ENCODE results near the gene UBAC1. TPM values are rescaled to one million over a fixed set of nuclear protein-coding genes. Genes with fewer than 3 reads are reported as not detected.
"Not testable (repeated sequence)": the region's sequence is repeated elsewhere in the genome, so short reads cannot be mapped to it uniquely, and the experiment has no call there.

Gene UBAC1
- total RNA-seq, 1 donor: 23.0 TPM

GRCh38 chr9:135971892-135972291 lies 10.7 kb upstream of the UBAC1 start:
- no peak for DNase-seq (ENCODE audit: low read depth)
- H3K4me3 ChIP-seq (ENCODE audit: low read depth, low read length): no peak overlapping the region
- no peak for TF ChIP-seq CTCF (IDR thresholded peaks at IDR 0.05; ENCODE audit: insufficient read depth, low read length)

GRCh38 chr9:135971111-135971766 lies 10.1 kb upstream of the UBAC1 start:
- no peak overlapping the region for H3K4me3 ChIP-seq (ENCODE audit: low read depth, low read length)
- no peak for DNase-seq (ENCODE audit: low read depth)
- TF ChIP-seq CTCF (IDR thresholded peaks at IDR 0.05; ENCODE audit: insufficient read depth, low read length): no peak

- no peak for TF ChIP-seq CTCF (IDR thresholded peaks at IDR 0.05; ENCODE audit: insufficient read depth, low read length)
- H3K4me3 ChIP-seq (ENCODE audit: low read depth, low read length): no peak overlapping the region
- DNase-seq (ENCODE audit: low read depth): no peak
Measured at GRCh38 chr9:135970128-135970815, 9.1 kb upstream of the UBAC1 start.

GRCh38 chr9:135969064-135969683 lies 8.0 kb upstream of the UBAC1 start:
- TF ChIP-seq CTCF (IDR thresholded peaks at IDR 0.05; ENCODE audit: insufficient read depth, low read length): no peak
- no peak overlapping the region for H3K4me3 ChIP-seq (ENCODE audit: low read depth, low read length)
- peak; percentile 28 for DNase-seq (ENCODE audit: low read depth)

- DNase-seq (ENCODE audit: low read depth): peak; percentile 38
- no peak overlapping the region for H3K4me3 ChIP-seq (ENCODE audit: low read depth, low read length)
- TF ChIP-seq CTCF (IDR thresholded peaks at IDR 0.05; ENCODE audit: insufficient read depth, low read length): no peak
Measured at GRCh38 chr9:135968601-135969000, 7.4 kb upstream of the UBAC1 start.

- H3K4me3 ChIP-seq (ENCODE audit: low read depth, low read length): no peak overlapping the region
- no peak for DNase-seq (ENCODE audit: low read depth)
- no peak for TF ChIP-seq CTCF (IDR thresholded peaks at IDR 0.05; ENCODE audit: insufficient read depth, low read length)
Measured at GRCh38 chr9:135968083-135968476, 6.9 kb upstream of the UBAC1 start.

GRCh38 chr9:135966916-135967260 lies 5.7 kb upstream of the UBAC1 start:
- H3K4me3 ChIP-seq (ENCODE audit: low read depth, low read length); DNase-seq (ENCODE audit: low read depth): not testable (repeated sequence)
